ENCODE measurements around the gene BIN1. TPM values are rescaled to one million over a fixed set of nuclear protein-coding genes. Genes with fewer than 3 reads are reported as not detected.

The BIN1 gene
- total and polyA plus RNA-seq, 12 donors, result 62.1 to 207 (median 125) TPM

DNA sequence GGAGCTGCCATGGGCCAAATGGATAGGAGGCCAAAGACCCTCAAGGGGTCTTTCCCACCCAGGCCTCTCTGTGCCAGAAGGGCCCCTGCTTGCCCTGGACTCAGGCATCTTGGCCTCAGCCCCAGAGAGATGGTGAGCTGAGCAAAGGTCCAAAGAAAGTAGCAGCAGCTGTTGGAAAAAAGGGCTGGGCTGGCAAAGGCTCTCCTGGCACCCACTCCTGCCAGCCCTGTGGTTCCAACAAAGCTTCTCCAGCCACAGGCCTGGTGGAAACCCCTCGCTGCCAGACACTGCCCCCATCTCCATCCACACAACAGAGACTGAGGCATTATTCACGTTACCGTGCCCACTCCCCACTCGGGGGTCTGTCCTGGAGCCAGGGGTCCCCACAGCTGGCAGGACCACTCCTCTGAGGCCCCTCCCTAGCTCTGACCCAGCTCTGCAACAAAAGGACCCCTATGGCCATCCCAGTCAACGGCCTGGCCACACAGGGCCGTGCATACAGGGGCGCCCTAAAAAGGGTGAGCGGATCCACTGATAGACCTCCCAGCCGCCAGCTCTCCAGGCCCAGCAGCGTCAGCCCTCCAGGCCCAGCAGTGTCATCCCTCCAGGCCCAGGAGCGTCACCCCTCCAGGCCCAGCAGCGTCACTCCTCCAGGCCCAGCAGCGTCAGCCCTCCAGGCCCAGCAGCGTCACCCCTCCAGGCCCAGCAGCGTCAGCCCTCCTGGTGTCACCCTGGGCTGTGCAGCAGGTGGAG is 10.1 kb downstream of the BIN1 start:
- peak in 1 of 7 donors; percentile 27 for DNase-seq
- no peaks in the 10 kb centered on the region for H3K36me3 ChIP-seq (replicated peaks in 1 of 2)
- H3K9me3 ChIP-seq (replicated peaks in 1 of 3), result no peaks in the 10 kb centered on the region
- intact Hi-C loops (cut with DNase I), result no loop called here
- peak overlapping the region in 3 of 5 donors; percentile 61 to 89 (median 69) for H3K27ac ChIP-seq
- TF ChIP-seq, protein P1, sequence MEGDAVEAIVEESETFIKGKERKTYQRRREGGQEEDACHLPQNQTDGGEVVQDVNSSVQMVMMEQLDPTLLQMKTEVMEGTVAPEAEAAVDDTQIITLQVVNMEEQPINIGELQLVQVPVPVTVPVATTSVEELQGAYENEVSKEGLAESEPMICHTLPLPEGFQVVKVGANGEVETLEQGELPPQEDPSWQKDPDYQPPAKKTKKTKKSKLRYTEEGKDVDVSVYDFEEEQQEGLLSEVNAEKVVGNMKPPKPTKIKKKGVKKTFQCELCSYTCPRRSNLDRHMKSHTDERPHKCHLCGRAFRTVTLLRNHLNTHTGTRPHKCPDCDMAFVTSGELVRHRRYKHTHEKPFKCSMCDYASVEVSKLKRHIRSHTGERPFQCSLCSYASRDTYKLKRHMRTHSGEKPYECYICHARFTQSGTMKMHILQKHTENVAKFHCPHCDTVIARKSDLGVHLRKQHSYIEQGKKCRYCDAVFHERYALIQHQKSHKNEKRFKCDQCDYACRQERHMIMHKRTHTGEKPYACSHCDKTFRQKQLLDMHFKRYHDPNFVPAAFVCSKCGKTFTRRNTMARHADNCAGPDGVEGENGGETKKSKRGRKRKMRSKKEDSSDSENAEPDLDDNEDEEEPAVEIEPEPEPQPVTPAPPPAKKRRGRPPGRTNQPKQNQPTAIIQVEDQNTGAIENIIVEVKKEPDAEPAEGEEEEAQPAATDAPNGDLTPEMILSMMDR (IDR thresholded peaks at IDR 0.05), result no peak
- no peak for TF ChIP-seq POLR2A (IDR thresholded peaks at IDR 0.05)
- 40 to 87% (median 82%) methylated on average over 1 to 15 of the region's 15 CpGs for WGBS, 4 donors
- no peaks in the 10 kb centered on the region for H3K27me3 ChIP-seq
- H3K4me1 ChIP-seq (replicated peaks in 1 of 2), result peaks cover 70 to 73% of the 10 kb centered on the region in 2 donors
- H3K4me3 ChIP-seq, result no peak overlapping the region

DNA sequence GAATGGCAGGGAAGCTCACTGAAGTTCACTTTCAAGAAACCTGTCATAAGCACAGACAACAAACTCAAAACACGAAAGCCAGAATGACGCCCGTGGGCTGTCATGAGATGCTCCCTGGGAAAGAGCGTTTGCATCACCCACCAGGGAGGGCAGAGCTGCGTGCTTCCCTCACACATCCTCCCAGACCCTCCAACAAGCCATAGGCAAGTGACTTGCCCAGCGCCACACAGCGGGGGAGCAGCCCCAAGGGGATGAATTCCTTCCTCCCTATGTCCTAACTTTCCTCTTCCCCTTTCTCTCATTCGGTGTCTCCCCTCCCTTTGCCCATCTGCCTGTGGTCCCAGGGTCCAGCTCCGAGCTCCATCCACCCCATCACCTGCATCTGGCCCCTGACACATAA is 10.7 kb downstream of the BIN1 start:
- peak in 1 of 7 donors; percentile 9 for DNase-seq
- 76 to 96% (median 79%) methylated on average over 9 of the region's 9 CpGs for whole genome bisulfite sequencing, 4 donors
- intact Hi-C loops (cut with DNase I), result no loop called here
- no peak for TF ChIP-seq POLR2A (IDR thresholded peaks at IDR 0.05)
- TF ChIP-seq, protein P1 (IDR thresholded peaks at IDR 0.05), result no peak
- no peaks in the 10 kb centered on the region for H3K27me3 ChIP-seq
- H3K36me3 ChIP-seq (replicated peaks in 1 of 2), result no peaks in the 10 kb centered on the region
- H3K9me3 ChIP-seq (replicated peaks in 1 of 3), result no peaks in the 10 kb centered on the region
- peak overlapping the region in 3 of 5 donors; percentile 61 to 89 (median 69) for H3K27ac ChIP-seq
- H3K4me1 ChIP-seq (replicated peaks in 1 of 2), result peaks cover 69 to 70% of the 10 kb centered on the region in 2 donors
- H3K4me3 ChIP-seq, result no peak overlapping the region

GRCh38 chr2:127095784-127096183 is 11.2 kb downstream of the BIN1 start:
- TF ChIP-seq, protein P1 (IDR thresholded peaks at IDR 0.05), result no peak
- no peak for TF ChIP-seq POLR2A (IDR thresholded peaks at IDR 0.05)
- H3K27me3 ChIP-seq, result no peaks in the 10 kb centered on the region
- DNase-seq, result peak in 1 of 7 donors; percentile 11
- H3K36me3 ChIP-seq (replicated peaks in 1 of 2), result no peaks in the 10 kb centered on the region
- intact Hi-C loops (cut with DNase I), result no loop called here
- H3K9me3 ChIP-seq (replicated peaks in 1 of 3), result no peaks in the 10 kb centered on the region
- peaks cover 65 to 69% of the 10 kb centered on the region in 2 donors for H3K4me1 ChIP-seq (replicated peaks in 1 of 2)
- no peak overlapping the region for H3K4me3 ChIP-seq
- peak overlapping the region in 3 of 5 donors; percentile 61 to 89 (median 69) for H3K27ac ChIP-seq
- WGBS, 4 donors, result 90 to 98% (median 93%) methylated on average over 7 to 8 of the region's 8 CpGs

GRCh38 chr2:127095367-127095641 is 11.7 kb downstream of the BIN1 start:
- intact Hi-C loops (cut with DNase I), result no loop called here
- Histone ChIP-seq H3K9me3 (replicated peaks in 1 of 3) (no peaks in the 10 kb centered on the region), H3K27ac (peak overlapping the region in 4 of 5 donors; percentile 23 to 89 (median 65)), H3K4me1 (replicated peaks in 1 of 2) (peaks cover 60 to 65% of the 10 kb centered on the region in 2 donors), H3K27me3 (no peaks in the 10 kb centered on the region), H3K4me3 (no peak overlapping the region), H3K36me3 (replicated peaks in 1 of 2) (no peaks in the 10 kb centered on the region)
- peak in 1 of 7 donors; percentile 17 for DNase-seq
- 66 to 94% (median 84%) methylated on average over 2 of the region's 2 CpGs for WGBS, 4 donors
- no peak for TF ChIP-seq POLR2A (IDR thresholded peaks at IDR 0.05)
- TF ChIP-seq, protein P1 (IDR thresholded peaks at IDR 0.05), result no peak
